SK-N-SH (cell line): ENCODE measurements around the gene CYP3A5.

ENCODE experiments used
- CTCF ChIP-seq: fragments of 200-600 bp; sonication (generic); IDR thresholded peaks from 2 replicates; pipeline ENCODE4 v1.6.1; 2017; ENCODE audit warnings: antibody characterized with exemption, mild to moderate bottlenecking, moderate library complexity
- EP300 ChIP-seq, 2 experiments: IDR thresholded peaks; 2 replicates each; pipeline versions ENCODE4 v1.4.0 to v1.6.1; 2012; ENCODE audit warnings: borderline replicate concordance in 1 of 2, low read depth in 1 of 2, low read length in 1 of 2
- EZH2phosphoT487 ChIP-seq: fragments of 200-600 bp; sonication (generic); IDR thresholded peaks from 2 replicates; pipeline ENCODE4 v1.6.1; 2017; ENCODE audit warnings: low read depth, mixed run types, mild to moderate bottlenecking, antibody characterized with exemption, moderate library complexity, borderline replicate concordance
- FOXM1 ChIP-seq: IDR thresholded peaks from 2 replicates; pipeline ENCODE4 v1.4.0; 2012; ENCODE audit warnings: low read depth, mild to moderate bottlenecking
- JUND ChIP-seq: IDR thresholded peaks from 2 replicates; pipeline ENCODE4 v1.4.0; 2012
- RFX5 ChIP-seq: IDR thresholded peaks from 2 replicates; pipeline ENCODE4 v1.6.1; 2012; ENCODE audit warnings: mild to moderate bottlenecking, improper control_type of control experiment, low read length
- TF ChIP-seq, protein P1 (sequence below): IDR thresholded peaks from 2 replicates; pipeline ENCODE4 v1.4.0; 2012; ENCODE audit warnings: low read depth, borderline replicate concordance
- TF ChIP-seq, protein P2 (sequence below): IDR thresholded peaks from 2 replicates; pipeline ENCODE4; 2012
- TF ChIP-seq, protein P3 (sequence below): fragments of 150-350 bp; IDR thresholded peaks from 2 replicates; pipeline ENCODE4 v1.6.1; 2017; ENCODE audit warnings: antibody characterized with exemption, low read length, low read depth, borderline replicate concordance

DNA sequence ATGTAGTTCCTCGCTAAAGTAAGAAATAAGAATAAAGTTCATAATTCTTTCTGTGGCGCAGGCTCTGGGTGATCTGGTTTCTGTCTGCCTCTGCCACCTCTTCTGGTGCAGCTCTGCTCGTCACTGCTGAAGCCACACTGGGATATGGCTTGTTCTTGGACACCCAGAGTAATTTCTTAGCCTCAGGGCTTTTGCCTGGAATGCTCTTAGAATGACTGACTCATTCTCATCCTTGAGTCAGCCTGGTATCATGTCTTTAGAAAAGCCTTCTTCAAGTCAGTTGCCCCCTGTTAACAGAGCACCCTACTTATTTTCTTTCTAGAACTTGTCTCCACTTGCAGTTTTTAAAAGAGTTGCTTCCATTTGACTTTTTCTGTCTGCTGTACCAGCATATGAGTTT is 61.1 kb downstream of the CYP3A5 start:
- TF ChIP-seq CTCF (no peak), JUND (no peak; the same call in 1 of the 2 replicates), EP300 (IDR thresholded peaks at IDR 0.05; ENCODE audit: borderline replicate concordance in 1 of 2, low read depth in 1 of 2, low read length in 1 of 2) (no peak), FOXM1 (no peak), EZH2phosphoT487 (no peak), RFX5 (no peak)
- TF ChIP-seq, protein P1, sequence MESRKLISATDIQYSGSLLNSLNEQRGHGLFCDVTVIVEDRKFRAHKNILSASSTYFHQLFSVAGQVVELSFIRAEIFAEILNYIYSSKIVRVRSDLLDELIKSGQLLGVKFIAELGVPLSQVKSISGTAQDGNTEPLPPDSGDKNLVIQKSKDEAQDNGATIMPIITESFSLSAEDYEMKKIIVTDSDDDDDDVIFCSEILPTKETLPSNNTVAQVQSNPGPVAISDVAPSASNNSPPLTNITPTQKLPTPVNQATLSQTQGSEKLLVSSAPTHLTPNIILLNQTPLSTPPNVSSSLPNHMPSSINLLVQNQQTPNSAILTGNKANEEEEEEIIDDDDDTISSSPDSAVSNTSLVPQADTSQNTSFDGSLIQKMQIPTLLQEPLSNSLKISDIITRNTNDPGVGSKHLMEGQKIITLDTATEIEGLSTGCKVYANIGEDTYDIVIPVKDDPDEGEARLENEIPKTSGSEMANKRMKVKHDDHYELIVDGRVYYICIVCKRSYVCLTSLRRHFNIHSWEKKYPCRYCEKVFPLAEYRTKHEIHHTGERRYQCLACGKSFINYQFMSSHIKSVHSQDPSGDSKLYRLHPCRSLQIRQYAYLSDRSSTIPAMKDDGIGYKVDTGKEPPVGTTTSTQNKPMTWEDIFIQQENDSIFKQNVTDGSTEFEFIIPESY: no peak
- TF ChIP-seq, protein P2, sequence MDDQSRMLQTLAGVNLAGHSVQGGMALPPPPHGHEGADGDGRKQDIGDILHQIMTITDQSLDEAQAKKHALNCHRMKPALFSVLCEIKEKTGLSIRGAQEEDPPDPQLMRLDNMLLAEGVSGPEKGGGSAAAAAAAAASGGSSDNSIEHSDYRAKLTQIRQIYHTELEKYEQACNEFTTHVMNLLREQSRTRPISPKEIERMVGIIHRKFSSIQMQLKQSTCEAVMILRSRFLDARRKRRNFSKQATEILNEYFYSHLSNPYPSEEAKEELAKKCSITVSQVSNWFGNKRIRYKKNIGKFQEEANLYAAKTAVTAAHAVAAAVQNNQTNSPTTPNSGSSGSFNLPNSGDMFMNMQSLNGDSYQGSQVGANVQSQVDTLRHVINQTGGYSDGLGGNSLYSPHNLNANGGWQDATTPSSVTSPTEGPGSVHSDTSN: no peak
- TF ChIP-seq, protein P3, sequence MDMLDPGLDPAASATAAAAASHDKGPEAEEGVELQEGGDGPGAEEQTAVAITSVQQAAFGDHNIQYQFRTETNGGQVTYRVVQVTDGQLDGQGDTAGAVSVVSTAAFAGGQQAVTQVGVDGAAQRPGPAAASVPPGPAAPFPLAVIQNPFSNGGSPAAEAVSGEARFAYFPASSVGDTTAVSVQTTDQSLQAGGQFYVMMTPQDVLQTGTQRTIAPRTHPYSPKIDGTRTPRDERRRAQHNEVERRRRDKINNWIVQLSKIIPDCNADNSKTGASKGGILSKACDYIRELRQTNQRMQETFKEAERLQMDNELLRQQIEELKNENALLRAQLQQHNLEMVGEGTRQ: no peak
